ENCODE results near the gene EIF4E2. TPM values are rescaled to one million over a fixed set of nuclear protein-coding genes. Genes with fewer than 3 reads are reported as not detected.

Gene EIF4E2
- total and polyA plus RNA-seq, 2 of the 4 experiments (the other 2 are of a cell fraction), result 52.1 to 105 TPM

DNA sequence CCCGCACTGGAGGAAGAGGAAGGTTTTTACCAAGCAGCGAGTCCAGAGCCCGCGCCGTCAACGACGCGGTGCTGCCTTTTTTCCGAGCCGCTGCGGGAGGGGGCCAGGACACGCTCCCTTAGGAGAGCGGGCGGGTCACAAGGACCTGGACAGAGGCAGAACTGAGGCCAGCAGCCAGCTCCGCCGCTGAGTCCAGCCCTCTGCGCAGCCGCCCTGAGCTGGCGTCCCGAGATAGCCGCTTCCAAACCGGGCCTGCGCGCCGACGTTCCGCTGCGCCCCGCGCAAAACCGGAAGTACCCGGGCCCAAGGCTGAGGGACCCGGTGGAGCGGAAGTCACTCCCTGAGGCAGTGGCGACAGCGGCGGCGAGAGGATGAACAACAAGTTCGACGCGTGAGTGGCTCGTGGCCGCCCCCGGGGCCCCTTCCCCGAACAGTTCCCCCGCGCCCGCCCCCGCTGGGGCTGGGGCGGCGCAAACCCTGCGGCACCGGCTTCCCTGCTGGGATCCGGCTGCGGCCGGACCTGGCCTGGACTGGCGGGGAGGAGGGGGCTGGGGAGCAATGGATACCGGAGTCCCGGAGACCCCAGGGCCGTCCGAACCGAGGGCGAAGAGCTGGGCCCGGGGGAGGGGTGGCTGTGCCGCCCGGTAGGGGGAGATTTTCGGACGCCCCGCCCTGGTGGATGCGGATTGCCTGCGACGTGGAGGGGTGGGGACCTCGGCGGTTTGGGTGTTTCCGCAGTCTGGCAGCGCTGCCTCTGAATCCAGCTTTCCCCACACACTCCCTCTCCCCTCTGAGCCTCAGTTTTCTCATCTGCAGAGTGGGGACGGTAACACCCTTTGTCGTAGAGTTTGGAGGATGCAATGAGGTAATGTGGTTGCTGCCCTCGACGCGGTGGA is at the start of gene EIF4E2, which contains the start of gene TIGD1 (continued):
- TF ChIP-seq, protein P1, sequence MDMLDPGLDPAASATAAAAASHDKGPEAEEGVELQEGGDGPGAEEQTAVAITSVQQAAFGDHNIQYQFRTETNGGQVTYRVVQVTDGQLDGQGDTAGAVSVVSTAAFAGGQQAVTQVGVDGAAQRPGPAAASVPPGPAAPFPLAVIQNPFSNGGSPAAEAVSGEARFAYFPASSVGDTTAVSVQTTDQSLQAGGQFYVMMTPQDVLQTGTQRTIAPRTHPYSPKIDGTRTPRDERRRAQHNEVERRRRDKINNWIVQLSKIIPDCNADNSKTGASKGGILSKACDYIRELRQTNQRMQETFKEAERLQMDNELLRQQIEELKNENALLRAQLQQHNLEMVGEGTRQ (IDR thresholded peaks at IDR 0.05; ENCODE audit: low read depth, low read length), result peak; percentile 18; the same call in 1 of the 2 replicates
- TF ChIP-seq POLR2A (IDR thresholded peaks at IDR 0.05; ENCODE audit: low read depth, low read length), result peak; percentile 81

DNA sequence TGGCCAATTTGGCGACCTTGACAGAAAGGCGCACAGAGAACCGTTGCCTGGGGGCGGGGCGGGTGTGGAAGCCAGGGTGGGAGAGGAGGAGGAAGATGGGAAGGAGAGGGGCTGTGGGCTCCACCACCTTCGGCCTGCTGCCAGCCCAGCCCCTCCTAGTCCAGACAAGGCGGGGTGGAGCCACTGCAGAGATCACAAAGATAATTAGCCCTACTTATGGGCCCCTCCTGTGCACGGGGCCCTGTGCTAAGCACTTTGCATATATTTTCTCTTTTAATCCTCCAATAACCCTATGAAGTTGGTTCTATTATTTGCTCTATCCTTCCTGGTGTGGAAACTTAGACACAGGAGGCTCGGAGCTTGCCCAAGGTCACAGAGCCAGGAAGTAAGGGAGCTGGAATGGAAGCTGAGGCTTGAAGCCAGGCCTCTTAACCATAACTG is 49.1 kb upstream of the EIF4E2 start:
- no peak overlapping the region for H3K56ac ChIP-seq (ENCODE audit: extremely low read depth, insufficient read depth, low read length)
- DNase-seq (no peak), ATAC-seq (ENCODE audit: low read depth) (no peak)
- no peak overlapping the region for H2BK20ac ChIP-seq (ENCODE audit: low read depth, low read length)
- in situ Hi-C loops (cut with MboI; ENCODE audit: low sequenced_read_pairs) (no loop called here), intact Hi-C loops (cut with micrococcal nuclease) (loop anchor here (10.0 kb wide), 1 partner anchor 597 kb away; no protein-coding TSS in a partner anchor), dilution Hi-C loops (cut with HindIII; ENCODE audit: low sequenced_read_pairs, unreplicated experiment) (no loop called here)
- H2BK5ac ChIP-seq (ENCODE audit: low read depth, low read length, poor library complexity, severe bottlenecking), result no peak overlapping the region
- H3K4me3 ChIP-seq (ENCODE audit: insufficient read depth, low read depth, low read length), result no peak overlapping the region
- H3K23ac ChIP-seq (ENCODE audit: low read depth, low read length), result no peak overlapping the region
- no peak overlapping the region for H3K4me2 ChIP-seq (ENCODE audit: low read depth, low read length)
- H3K36me3 ChIP-seq (ENCODE audit: control insufficient read depth, insufficient read depth, low read length), result no peaks in the 10 kb centered on the region
- no peak overlapping the region for H3K4ac ChIP-seq (ENCODE audit: low read depth, low read length)
- H3K79me1 ChIP-seq (ENCODE audit: low read depth in 1 of 2, low read length in 2 of 2), result no peaks in the 10 kb centered on the region
- H2AK9ac ChIP-seq (replicated peaks; ENCODE audit: low read depth, low read length, poor library complexity), result no peak overlapping the region
- no peak overlapping the region for H4K91ac ChIP-seq (ENCODE audit: insufficient read depth, low read depth, low read length)
- no peaks in the 10 kb centered on the region for H3K9me1 ChIP-seq (ENCODE audit: insufficient read depth, low read length)
- no peak overlapping the region for H3K9ac ChIP-seq (ENCODE audit: low read depth, low read length)
- no peaks in the 10 kb centered on the region for H3K9me3 ChIP-seq (ENCODE audit: control insufficient read depth, insufficient read depth, low read length)
- H3K18ac ChIP-seq (ENCODE audit: low read depth, low read length), result no peak overlapping the region
- no peak overlapping the region for H3K27ac ChIP-seq (ENCODE audit: insufficient read depth, low read length)
- H4K5ac ChIP-seq (ENCODE audit: low read depth, low read length), result no peak overlapping the region
- no peak overlapping the region for H2AFZ ChIP-seq (replicated peaks; ENCODE audit: low read length, poor library complexity)
- no CpG with 5 or more reads among the region's 9 CpGs for WGBS, 2 experiments (ENCODE audit: extremely low coverage in 2 of 2, insufficient read length in 1 of 2)
- BruUV-seq (replicated peaks), result no TSS peak
- H3K4me1 ChIP-seq (ENCODE audit: control insufficient read depth, insufficient read depth, low read length), result no peaks in the 10 kb centered on the region
- no peak overlapping the region for H2BK120ac ChIP-seq (ENCODE audit: low read depth, low read length)
- no peaks in the 10 kb centered on the region for H4K20me1 ChIP-seq (ENCODE audit: insufficient read depth, low read length)
- H3K14ac ChIP-seq (replicated peaks; ENCODE audit: low read depth, low read length), result no peak overlapping the region
- H2AK5ac ChIP-seq (ENCODE audit: low read depth, low read length), result no peak overlapping the region
- POLR2A ChIA-PET (ENCODE audit: unreplicated experiment), result no interaction called here
- H4K8ac ChIP-seq (ENCODE audit: low read depth in 2 of 2, low read length in 2 of 2), result no peak overlapping the region
- peaks cover 69% of the 10 kb centered on the region for H3K27me3 ChIP-seq (ENCODE audit: control insufficient read depth, insufficient read depth, low read length)
- CTCF ChIA-PET, result no interaction called here
- TF ChIP-seq MAZ (IDR thresholded peaks at IDR 0.05; ENCODE audit: borderline replicate concordance, low read depth, low read length) (no peak), NFE2L2 (IDR thresholded peaks at IDR 0.05; ENCODE audit: low read depth, low read length) (no peak), RCOR1 (IDR thresholded peaks at IDR 0.05; ENCODE audit: insufficient replicate concordance, low read length) (no peak), SMC3 (IDR thresholded peaks at IDR 0.05; ENCODE audit: low read depth, low read length) (no peak), RFX5 (IDR thresholded peaks at IDR 0.05; ENCODE audit: low read depth, low read length) (no peak), POLR2A (IDR thresholded peaks at IDR 0.05; ENCODE audit: low read depth, low read length) (no peak), FOS (IDR thresholded peaks at IDR 0.05; ENCODE audit: low read depth, low read length) (no peak), MXI1 (IDR thresholded peaks at IDR 0.05; ENCODE audit: borderline replicate concordance, low read depth, low read length) (no peak), CHD1 (IDR thresholded peaks at IDR 0.05; ENCODE audit: low read depth, low read length) (no peak)
- TF ChIP-seq, protein P1 (IDR thresholded peaks at IDR 0.05; ENCODE audit: low read depth, low read length), result no peak
- TF ChIP-seq, protein P2, sequence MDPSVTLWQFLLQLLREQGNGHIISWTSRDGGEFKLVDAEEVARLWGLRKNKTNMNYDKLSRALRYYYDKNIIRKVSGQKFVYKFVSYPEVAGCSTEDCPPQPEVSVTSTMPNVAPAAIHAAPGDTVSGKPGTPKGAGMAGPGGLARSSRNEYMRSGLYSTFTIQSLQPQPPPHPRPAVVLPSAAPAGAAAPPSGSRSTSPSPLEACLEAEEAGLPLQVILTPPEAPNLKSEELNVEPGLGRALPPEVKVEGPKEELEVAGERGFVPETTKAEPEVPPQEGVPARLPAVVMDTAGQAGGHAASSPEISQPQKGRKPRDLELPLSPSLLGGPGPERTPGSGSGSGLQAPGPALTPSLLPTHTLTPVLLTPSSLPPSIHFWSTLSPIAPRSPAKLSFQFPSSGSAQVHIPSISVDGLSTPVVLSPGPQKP (IDR thresholded peaks at IDR 0.05; ENCODE audit: borderline replicate concordance, low read depth, low read length), result no peak
- H2BK15ac ChIP-seq (ENCODE audit: low read depth, low read length), result no peak overlapping the region

All from IMR-90 (cell line).